COLO829 (cell line): ENCODE data around the gene AASS.
A peak's percentile ranks its signal among the peaks of the same experiment; 100 is the strongest.

Experiments
- DNase-seq: peaks from one replicate; pipeline ENCODE4 v3.0.0; 2012; ENCODE audit warnings: low spot score

The AASS gene

DNA sequence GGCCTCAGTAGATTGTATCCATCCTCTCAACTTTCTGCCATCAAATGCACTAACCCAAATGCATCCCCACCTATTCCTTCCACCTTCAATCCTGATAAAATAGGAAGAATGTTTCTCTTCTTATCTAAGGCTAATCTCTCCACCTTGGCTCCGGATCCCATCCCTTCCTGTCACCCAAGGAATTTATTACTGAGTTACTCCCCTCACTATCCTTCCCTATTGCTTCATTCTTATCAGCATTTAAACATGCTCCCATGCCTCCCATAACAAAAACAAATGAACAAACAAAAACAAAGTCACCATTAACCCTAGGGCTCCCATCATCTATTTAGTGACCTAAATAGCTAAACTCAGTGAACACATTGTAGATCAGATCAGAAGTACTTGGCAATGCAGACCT, 25.3 kb downstream of the AASS start:
- DNase-seq, result no peak

DNA sequence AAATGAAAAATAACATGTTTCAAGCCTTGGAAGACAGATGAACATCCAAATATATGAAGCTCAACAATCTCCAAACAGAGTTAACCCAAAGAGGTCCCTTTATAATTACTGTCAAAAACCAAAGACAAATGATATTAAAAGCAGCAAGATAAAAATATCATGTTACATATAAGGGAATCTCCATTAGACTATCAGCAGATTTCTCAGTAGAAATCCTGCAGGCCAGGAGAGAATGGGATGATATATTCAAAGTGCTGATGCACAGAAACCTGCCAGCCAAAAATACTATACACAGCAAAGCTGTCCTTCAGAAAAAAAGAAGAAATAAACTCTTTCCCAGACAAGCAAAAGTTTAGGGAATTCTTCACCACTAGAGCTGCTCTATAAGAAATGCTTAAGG, 41.0 kb downstream of the AASS start:
- DNase-seq, result no peak

DNA sequence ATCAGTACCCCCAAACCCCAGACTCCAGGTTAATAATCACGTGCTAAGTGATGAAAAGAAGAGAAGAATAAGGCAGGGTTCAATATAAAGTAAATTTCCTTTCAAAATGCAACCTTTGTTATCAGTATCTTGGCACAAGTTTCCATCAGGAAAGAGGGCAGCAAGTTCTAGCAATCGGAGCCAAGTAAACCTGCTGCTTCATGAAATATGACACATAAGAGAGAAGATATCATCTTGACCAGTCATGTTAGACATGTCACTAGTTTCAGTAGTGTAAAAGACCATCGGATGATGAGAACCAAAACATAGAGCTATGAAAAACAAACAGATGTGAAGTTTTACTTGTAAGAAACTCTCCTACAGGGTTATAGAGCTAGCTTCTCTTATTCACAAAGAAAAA, 44.0 kb downstream of the AASS start:
- no peak for DNase-seq

DNA sequence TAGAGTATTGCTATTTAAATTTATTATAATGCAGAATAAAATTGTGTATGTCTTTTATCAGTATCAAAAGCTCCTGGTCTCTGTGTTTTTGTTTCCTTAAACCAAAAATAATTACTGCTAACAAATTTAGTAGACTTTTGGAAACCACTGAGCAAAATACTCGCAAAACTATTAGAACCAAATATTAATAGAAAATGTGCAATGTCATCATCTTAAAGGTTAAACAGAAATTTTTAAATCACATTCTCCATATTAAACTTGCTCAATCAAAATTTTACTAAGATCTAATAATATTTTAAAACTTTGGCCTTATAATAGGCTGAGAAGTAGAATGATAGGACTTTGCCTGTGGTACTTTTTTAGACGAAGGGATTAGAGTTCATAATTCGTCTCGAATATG, 48.4 kb downstream of the AASS start:
- no peak for DNase-seq

DNA sequence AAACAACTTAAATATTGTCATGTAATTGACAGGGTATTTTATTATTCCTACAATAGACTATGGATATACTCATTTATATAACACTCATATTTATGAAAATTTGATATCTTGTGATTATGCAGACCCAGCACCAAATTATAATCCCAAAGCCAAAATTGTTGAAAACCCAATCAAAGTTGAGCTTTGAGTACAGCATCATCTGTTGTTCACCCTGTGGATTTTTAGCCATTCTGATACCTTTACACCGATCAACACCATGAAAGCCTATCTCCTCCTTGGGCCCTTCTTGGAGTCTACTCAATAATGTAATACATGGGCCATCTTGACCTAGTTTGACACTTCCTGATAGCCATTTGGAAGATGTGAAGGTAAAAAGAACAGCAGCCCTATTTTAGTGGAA, 49.5 kb downstream of the AASS start:
- no peak for DNase-seq

DNA sequence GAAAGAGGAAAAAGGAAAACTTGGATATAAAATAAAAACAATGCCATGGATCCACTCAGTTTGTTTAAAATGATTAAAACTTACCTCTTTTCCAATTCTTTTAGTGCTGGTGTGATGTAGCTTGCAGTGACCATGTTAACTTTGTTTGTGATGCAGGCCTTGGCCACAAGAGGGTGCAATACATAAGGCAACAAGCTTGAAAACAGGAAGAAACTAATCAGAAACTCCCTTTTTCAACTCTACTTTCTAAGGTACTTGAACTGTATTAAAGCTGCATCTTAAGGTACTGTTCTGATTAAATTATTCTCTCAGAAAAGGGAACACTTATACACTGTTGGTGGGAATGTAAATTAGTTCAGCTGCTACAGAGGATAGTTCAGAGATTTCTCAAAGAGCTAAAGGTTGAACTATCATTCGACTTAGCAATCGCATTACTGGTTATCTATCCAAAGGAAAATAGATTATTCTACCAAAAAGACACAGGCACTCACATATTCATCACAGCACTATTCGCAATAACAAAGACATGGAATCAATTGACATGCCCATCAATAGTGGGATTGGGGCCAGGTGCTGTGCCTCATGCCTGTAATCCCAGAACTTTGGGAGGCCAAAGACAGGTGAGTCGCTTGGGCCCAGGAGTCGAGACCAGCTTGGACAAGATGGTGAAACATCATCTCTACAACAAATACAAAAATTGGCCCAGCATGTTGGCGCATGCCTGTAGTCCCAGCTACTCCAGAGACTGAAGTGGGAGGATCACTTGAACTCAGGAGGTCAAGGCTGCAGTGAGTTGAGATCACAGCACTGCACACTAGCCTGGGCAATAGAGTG, 50.9 kb downstream of the AASS start:
- DNase-seq, result peak; percentile 73

DNA sequence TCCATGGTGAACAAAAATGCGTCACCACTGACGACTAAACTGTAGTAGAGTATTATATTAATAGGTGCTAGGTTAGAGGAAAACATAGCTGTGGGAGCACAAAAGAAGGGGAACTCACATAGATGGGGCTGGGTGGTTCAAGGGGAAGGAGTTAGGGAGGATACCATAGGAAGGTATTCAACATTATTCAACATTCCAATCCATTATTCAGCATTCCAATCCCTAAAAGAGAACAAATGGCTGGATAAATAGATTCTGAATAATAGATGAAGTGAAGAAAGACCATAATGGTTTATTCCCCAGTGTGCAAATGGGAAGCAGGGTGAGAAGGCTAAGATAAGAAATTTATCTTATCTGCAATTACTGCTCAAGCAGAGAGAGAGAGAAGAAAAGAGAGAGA, 61.4 kb downstream of the AASS start:
- no peak for DNase-seq

DNA sequence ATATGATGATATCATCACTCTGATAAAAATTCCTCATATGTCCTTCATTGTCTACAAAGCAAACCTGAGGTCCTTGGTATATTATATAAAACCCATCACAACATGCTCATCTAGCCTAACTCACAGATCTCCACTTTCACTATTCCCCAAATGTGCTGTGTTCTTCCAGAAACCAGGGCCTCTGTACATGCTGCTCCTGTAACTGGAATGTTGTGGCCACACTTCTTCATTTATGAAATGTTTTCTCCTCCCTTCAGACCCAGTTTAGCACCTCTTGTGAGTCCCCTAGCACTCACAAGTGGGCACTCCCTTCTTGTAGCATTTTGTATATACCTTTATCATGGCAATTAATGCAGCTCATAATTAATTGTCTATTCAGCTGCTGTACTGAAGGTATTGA, 61.9 kb downstream of the AASS start:
- no peak for DNase-seq

DNA sequence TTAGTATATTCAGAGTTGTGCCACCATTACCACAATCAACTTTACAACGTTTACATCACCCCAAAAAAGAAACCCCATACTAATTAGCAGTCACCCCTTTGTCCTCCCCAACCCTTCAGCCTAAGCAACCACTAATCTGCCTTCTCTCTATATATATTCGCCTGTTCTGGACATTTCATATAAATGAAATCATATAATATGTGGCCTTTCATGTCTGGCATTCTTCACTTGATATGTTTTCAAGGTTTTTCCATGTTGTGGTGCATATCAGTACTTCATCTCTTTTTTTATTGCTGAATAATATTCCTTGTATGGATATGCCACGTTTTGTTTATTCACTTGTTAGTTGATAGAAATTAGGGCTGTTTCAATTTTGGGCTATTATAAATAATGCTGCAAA, 70.4 kb downstream of the AASS start:
- no peak for DNase-seq

DNA sequence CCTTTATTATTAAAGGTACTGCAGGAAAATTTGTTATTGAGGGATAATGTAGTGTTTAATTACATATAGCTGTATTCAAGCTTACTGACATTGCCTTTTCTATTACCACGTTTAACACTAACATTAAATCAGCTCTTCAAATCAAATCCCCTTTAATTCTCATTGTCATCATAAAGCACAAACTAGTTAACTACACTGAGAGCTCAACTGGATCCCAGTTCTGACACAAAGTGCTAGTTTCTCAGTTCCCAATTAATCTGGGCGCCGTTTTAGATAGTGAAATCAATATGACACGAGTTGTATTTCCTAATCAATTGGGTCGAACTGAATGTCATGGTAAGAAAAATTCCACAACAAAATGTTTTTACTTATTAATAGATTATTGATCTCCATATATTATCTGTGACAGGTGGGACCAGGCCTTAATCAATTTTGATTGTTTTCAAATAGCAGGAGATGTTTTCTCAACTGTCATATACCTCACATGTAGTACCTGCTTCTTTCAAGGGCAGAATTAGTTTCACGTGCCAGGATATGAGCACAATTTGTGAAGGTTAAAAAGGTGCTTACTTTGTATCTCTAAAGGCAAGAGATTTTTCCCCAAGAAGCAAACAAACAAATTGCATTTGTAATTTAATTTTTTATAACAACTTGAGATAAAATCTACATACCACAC, 71.0 kb downstream of the AASS start:
- DNase-seq, result no peak

DNA sequence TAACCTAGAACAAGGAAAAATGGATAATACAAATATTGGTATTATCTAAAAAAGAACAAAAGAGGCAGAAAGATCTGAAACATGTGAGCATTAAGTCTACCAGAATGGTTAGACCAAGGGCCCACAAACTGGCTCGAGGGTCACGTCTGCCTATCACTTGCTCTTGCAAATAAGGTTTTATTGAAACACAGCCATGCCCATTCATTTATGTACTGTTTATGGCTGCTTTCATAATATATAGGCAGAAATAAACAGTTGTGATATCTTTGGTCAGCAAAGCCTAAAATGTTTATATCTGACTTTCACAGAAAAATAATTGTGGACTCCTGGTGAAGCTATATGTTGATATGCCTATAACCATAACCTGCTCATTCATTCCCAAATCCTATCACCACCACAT, 71.8 kb downstream of the AASS start:
- DNase-seq, result no peak

DNA sequence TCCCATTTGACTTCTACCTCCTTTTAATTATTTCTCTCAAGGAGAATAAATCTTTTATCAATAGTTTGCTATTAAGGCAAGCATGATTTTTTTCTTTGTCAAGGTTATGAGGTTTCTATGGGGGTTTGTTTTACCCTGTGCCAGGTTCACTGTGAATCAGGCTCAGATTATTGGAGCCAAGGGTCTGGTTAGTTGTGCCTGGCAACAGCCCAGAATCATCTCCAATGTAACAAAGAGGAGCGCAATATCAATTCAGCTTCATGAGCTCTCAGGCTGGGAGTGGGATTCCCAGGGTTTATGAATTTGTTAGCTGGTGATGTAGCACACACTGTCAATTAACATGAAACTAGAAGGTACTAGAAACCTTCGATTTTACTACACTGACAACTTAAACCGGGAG, 73.2 kb downstream of the AASS start:
- DNase-seq, result no peak

DNA sequence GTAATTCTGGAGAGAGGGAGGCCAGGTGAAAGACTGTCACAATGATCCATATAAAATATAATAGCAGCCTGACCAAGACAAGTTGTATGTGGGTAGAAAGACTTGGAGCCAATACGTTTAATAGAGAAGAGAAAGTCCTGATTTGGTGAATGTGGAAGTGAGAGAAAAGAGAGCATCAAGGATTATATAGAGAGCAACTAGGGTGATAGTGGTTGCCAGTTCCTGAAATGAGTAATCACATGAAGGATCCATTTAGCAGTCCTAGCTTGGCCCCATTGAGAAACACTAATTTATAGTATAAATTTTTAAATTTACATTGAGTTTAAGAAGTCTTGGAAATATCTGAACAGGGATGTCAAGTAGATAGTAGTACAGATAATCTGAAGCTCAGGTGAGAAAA, 74.0 kb downstream of the AASS start:
- DNase-seq, result no peak

DNA sequence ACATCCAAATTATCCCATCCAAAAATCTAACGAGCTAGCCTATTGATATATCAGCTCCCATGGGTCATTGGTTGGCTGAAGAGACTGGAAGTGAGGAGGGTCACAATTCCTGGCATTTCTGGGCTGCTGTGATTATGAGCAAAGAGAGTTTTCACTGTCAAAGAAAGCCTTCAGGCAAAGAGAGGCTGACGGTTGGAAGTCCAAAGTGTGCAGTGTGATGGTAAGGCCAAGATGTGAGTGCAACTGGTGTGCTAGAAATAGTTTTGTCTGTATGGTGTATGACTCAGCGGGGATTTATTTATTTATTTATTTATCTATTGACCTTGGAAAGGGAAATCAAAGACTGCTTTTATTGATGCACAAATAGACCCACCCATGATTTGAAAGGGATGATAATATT, 75.0 kb downstream of the AASS start:
- DNase-seq, result peak; percentile 14

DNA sequence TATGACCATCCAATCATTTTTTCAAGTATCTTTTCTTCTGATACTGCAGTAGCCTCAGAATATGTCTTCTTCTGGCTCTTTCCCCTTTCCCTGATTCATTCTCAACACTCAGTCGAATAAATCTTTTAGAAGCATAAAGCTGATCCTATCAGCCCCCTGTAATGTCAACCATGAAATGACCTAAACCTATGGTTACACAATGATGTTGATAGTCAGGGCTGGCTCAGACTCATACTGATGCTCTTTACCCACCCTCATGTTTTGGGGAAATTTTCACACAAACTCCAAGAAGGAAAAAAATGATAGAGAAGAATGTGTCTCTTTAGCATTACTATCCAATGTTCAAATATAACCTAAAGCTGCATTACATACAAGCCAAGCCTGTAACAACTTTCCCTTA, 76.0 kb downstream of the AASS start:
- no peak for DNase-seq

DNA sequence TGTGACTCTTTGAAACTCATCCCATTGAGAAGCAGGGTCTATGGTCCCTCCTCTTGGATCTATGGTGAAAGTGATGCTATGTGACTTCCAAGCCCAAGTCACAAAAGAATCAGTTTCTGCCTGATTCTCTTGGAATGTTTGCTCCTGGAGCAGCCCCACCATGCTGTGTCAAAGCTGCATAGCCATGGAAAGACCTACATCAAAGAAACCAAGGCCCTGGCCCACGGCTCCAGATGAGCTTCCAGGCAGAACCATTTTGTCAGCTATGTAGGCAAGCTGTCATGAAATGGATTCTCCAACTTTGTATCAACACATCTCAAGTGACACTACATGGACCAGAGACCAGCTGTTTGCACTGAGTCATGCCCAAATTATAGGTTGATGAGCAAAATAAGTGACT, 77.0 kb downstream of the AASS start:
- DNase-seq, result no peak

DNA sequence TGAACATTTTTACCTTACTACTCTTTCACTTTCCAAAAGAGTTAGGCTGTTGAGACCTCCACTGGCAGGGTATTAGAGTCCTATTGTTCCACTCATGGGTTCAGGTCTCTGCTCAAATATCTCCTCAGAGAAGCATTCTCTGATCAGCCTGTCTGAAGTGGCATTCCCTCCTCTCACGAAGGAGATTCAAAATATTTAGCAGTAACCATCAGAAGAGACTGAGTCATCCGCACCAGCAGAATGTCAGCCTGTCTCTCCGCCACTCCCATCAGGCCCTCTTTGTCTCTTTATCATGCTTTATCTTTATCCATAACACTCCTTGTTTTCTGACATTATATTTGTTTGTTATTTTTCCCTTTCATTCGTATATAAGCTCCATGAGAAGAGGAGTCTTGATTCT, 79.1 kb downstream of the AASS start:
- DNase-seq, result peak; percentile 40

DNA sequence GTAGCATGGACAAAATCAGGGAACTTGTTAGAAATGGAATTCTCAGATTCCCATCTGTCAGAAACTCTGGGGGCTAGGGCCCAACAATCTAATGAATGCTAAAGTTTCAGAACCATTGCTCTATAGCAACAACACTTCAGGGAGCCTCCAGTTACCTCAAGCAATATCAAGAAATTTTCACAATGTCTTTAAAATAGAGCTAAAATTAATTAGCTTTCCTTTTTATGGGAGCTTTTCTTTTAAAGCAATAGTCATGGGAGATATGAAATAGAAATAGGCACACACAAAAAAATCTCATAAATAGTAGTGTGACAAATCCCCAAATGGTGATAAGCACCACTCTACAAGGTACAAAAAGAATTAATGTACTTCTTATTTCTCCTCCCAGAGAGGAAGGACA, 80.9 kb downstream of the AASS start:
- DNase-seq, result no peak

DNA sequence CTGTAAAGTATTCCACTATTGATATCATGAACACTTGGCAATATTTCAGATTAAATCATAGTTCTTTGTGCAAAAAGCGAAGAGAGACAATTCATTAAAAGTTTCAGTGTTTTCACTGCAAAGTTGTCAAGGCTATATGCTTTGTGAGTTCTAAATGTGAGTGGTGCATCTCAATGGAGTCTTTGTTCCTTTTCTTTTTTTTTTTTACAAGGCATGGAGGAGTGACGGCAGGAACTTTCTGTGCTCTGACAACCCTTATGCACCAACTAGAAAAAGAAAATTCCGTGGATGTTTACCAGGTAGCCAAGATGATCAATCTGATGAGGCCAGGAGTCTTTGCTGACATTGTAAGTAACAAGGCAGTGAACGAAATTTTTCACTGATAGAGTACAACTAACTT, 84.5 kb downstream of the AASS start:
- peak; percentile 66 for DNase-seq

DNA sequence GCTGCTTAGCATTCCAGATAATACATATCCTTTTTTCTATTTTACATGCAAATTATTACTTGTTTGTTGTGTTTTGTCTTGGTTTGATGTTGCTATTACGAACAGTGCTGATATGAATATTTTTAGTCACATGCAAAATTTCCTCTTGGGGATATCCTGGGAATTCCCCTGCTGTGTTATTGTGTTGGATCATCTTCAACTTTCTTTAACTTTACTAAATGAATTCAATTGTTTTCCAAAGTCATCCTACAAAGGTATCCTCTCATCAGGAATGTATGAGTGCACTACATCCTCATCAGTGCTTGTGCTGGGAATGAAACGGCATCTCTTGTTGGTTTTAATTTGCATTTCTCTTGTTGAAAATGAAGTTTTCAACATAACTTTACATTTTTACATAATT, 87.1 kb downstream of the AASS start:
- no peak for DNase-seq

DNA sequence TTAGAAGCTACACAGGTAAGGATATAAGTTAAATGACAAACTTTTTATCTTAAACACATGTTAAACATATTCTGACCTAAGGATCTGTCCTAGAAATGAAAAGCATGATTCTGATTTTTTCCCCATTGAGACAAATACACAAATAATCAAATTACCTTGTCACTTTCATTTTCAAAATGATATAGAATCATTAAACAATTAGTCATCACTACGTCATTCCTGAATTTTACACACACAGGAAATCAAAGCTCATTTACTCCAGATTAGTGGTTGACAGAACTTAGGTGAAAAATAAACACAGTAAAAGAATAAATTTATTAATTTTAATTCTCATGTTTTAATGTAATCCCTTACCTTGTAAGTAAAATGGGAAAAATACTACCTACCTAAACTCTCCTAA, 89.0 kb downstream of the AASS start:
- no peak for DNase-seq

DNA sequence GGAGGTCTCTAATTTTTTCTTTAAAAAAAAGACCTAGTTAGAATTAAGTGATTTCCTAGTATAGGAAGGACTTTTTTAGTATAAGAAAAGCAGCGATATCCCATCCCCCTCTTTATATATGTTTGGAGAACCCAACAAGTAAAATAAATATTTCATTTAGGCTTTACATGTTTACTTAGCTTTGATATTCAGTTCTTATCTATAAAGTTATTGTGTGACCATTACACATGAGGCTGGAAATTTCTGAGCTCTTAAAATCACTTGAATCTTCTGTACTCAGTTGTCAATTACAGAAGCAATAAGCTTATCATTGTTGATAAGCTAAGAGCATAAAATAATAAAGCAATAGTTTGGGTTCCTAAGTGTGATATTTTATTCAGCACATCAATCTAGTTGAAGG, 89.7 kb downstream of the AASS start:
- no peak for DNase-seq

DNA sequence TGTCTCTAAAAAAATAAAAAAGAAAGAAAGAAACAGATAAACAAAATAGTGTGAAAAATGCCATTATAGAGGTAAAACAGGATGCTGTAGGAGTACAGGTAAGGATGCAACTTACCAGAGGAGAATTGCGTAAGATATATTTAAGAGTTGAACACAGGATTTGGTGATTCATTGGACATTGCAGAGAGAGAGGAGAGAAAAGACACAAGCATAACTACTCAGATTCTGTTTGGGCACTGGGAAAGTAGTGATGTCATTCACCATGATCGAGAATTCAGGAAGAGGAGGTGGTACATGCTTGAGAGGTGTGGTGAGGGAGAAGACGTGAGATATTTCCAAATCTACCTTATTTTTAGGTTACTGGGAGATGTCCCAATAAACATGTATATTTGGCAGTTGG, 97.6 kb downstream of the AASS start:
- DNase-seq, result no peak

DNA sequence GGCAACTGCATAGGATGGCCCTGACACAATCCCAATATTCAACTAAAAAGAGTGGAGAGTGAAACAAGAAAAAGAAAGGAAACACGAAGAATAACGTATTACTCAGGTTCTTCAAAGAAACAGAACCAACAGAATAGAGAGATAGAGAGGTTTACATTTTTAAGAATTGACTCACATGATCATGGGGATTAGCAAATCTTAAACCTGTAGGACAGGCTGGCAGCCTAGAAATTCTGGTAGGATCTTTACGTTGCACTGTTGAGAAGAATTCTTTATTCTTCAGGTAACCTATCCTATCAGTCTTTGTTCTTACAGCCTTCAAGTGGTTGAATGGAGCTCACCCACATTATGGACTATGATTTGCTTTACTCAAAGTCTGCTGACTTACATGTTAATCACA, 103.9 kb downstream of the AASS start:
- no peak for DNase-seq
